Dendritic cell treated with granulocyte-macrophage colony-stimulating factor and Interleukin-4, amounts not matched to agents 40 ng/mL and 50 ng/mL, for 4 days (primary cell): ENCODE data around the gene COL4A2.
A peak's percentile ranks its signal among the peaks of the same experiment; 100 is the strongest.

Experiments
- H3K27ac Mint-ChIP-seq: one replicate; pipeline ENCODE4 v1.8.0; 2022; ENCODE audit warnings: mild to moderate bottlenecking, mixed read lengths
- H3K27me3 Mint-ChIP-seq: one replicate; pipeline ENCODE4 v1.8.0; 2022; ENCODE audit warnings: mild to moderate bottlenecking, mixed read lengths
- H3K36me3 Mint-ChIP-seq: one replicate; pipeline ENCODE4 v1.8.0; 2022; ENCODE audit warnings: low read depth, mixed read lengths
- H3K4me1 Mint-ChIP-seq: one replicate; pipeline ENCODE4 v1.8.0; 2022; ENCODE audit warnings: low read depth, mixed read lengths
- H3K4me3 Mint-ChIP-seq: one replicate; pipeline ENCODE4 v1.8.0; 2022; ENCODE audit warnings: mild to moderate bottlenecking, moderate library complexity, mixed read lengths
- H3K9me3 Mint-ChIP-seq: one replicate; pipeline ENCODE4 v1.8.0; 2022; ENCODE audit warnings: mixed read lengths
- intact Hi-C: fragments of 100-400 bp; cut with micrococcal nuclease; formaldehyde crosslinking; loops from one replicate; pipeline ENCODE4 v1.15.0; 2022

Gene COL4A2

GRCh38 chr13:110554227-110554836 is 247.2 kb downstream of the COL4A2 start:
- Mint-ChIP-seq H3K27ac (no peak overlapping the region), H3K36me3 (peaks cover 81% of the 10 kb centered on the region), H3K9me3 (peaks cover 6% of the 10 kb centered on the region), H3K4me3 (no peak overlapping the region), H3K27me3 (no peaks in the 10 kb centered on the region), H3K4me1 (peaks cover 68% of the 10 kb centered on the region)
- intact Hi-C loops = no loop called here

GRCh38 chr13:110554946-110555345 is 247.9 kb downstream of the COL4A2 start:
- peaks cover 71% of the 10 kb centered on the region for H3K4me1 Mint-ChIP-seq
- no peak overlapping the region for H3K4me3 Mint-ChIP-seq
- peaks cover 6% of the 10 kb centered on the region for H3K9me3 Mint-ChIP-seq
- peak overlapping the region; percentile 44 for H3K27ac Mint-ChIP-seq
- intact Hi-C loops = no loop called here
- peaks cover 83% of the 10 kb centered on the region for H3K36me3 Mint-ChIP-seq
- no peaks in the 10 kb centered on the region for H3K27me3 Mint-ChIP-seq

- intact Hi-C loops = no loop called here
- H3K4me3 Mint-ChIP-seq = no peak overlapping the region
- H3K27ac Mint-ChIP-seq = peak overlapping the region; percentile 44
- H3K27me3 Mint-ChIP-seq = no peaks in the 10 kb centered on the region
- peaks cover 77% of the 10 kb centered on the region for H3K4me1 Mint-ChIP-seq
- H3K36me3 Mint-ChIP-seq = peaks cover 80% of the 10 kb centered on the region
- H3K9me3 Mint-ChIP-seq = peaks cover 6% of the 10 kb centered on the region
Measured at GRCh38 chr13:110555601-110556223, 248.6 kb downstream of the COL4A2 start.

DNA sequence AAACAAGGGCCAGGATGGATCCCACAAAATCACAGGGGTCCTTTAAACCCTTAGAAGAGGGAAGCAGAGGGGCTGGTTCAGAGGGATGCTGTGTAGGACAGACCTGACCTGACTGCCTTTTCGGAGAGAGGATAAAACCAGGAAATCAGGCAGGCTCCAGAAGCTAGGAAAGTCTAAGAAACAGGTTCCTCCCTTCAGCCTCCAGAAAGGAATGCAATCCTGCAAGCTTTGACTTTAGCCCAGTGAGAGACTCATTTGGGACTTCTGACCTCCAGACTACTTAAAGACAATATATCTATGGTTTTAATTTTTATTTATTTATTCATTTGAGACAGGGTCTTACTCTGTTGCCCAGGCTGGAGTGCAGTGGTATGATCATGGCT is 249.1 kb downstream of the COL4A2 start:
- Mint-ChIP-seq H3K9me3 (peaks cover 6% of the 10 kb centered on the region), H3K4me1 (peaks cover 77% of the 10 kb centered on the region), H3K4me3 (no peak overlapping the region), H3K36me3 (peaks cover 80% of the 10 kb centered on the region), H3K27me3 (no peaks in the 10 kb centered on the region), H3K27ac (peak overlapping the region; percentile 44)
- intact Hi-C loops = no loop called here

DNA sequence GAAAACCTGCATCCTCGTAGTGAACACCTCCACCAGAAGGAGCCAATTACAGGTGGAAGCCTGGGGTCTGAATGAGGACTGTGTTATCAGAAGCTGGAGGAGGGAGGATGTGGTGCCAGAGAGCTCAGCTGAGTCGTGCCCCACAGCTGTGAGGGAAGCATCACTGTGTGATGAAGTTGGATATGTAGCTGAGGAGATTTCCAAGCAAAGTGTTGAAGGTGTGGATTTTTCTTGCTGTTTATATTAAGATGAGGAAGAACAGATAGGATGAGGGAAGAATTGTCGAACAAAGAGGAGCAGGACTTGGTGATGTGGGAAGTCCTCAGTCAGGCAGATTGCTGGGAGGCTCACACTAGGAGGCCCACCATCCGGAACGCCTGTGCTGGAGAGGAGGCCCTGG is 250.0 kb downstream of the COL4A2 start:
- Mint-ChIP-seq H3K4me1 (peaks cover 73% of the 10 kb centered on the region), H3K4me3 (no peak overlapping the region), H3K36me3 (peaks cover 77% of the 10 kb centered on the region), H3K27me3 (no peaks in the 10 kb centered on the region), H3K9me3 (peaks cover 6% of the 10 kb centered on the region), H3K27ac (peak overlapping the region; percentile 14)
- intact Hi-C loops = no loop called here

GRCh38 chr13:110557610-110558305 is 250.7 kb downstream of the COL4A2 start:
- H3K27ac Mint-ChIP-seq = peak overlapping the region; percentile 14
- intact Hi-C loops = no loop called here
- H3K27me3 Mint-ChIP-seq = no peaks in the 10 kb centered on the region
- no peak overlapping the region for H3K4me3 Mint-ChIP-seq
- peaks cover 6% of the 10 kb centered on the region for H3K9me3 Mint-ChIP-seq
- H3K4me1 Mint-ChIP-seq = peaks cover 78% of the 10 kb centered on the region
- H3K36me3 Mint-ChIP-seq = peaks cover 75% of the 10 kb centered on the region

DNA sequence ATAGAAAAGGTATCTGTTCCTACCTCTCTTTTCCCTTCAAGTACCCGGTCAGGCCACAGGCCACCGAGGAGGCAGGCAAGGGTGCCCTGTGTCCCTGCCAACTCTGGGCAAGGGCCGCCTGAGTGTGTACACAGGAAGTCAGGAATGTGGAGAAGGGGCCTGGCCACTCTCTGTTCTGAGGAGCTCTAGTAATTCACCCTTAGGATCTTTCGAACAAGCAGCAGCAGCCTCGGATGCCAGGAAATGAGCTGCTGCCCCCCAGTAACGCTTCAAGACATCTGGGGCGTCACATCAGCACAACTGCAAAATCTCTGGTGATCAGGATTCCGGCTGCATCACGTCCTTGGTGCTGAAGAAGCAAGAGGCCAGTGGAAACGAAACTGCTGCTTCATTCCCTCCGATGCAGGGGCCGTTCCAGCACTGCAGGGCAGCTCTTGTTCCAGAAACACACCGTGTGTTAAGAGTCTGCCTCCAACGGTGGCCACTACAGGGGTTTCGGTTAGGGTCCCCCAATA is 252.4 kb downstream of the COL4A2 start:
- peak overlapping the region; percentile 86 for H3K27ac Mint-ChIP-seq
- intact Hi-C loops = no loop called here
- H3K36me3 Mint-ChIP-seq = peaks cover 64% of the 10 kb centered on the region
- peaks cover 6% of the 10 kb centered on the region for H3K9me3 Mint-ChIP-seq
- peaks cover 82% of the 10 kb centered on the region for H3K4me1 Mint-ChIP-seq
- H3K4me3 Mint-ChIP-seq = peak overlapping the region; percentile 88
- H3K27me3 Mint-ChIP-seq = no peaks in the 10 kb centered on the region

GRCh38 chr13:110559986-110560385 is 252.9 kb downstream of the COL4A2 start:
- intact Hi-C loops = loop anchor here (2.0 to 5.0 kb wide), 3 partner anchors 38 to 108 kb away; partner anchors contain the start of gene NAXD
- H3K9me3 Mint-ChIP-seq = peaks cover 6% of the 10 kb centered on the region
- peaks cover 59% of the 10 kb centered on the region for H3K36me3 Mint-ChIP-seq
- H3K4me3 Mint-ChIP-seq = peak overlapping the region; percentile 88
- H3K27me3 Mint-ChIP-seq = peaks cover 3% of the 10 kb centered on the region
- peak overlapping the region; percentile 86 for H3K27ac Mint-ChIP-seq
- peaks cover 82% of the 10 kb centered on the region for H3K4me1 Mint-ChIP-seq

DNA sequence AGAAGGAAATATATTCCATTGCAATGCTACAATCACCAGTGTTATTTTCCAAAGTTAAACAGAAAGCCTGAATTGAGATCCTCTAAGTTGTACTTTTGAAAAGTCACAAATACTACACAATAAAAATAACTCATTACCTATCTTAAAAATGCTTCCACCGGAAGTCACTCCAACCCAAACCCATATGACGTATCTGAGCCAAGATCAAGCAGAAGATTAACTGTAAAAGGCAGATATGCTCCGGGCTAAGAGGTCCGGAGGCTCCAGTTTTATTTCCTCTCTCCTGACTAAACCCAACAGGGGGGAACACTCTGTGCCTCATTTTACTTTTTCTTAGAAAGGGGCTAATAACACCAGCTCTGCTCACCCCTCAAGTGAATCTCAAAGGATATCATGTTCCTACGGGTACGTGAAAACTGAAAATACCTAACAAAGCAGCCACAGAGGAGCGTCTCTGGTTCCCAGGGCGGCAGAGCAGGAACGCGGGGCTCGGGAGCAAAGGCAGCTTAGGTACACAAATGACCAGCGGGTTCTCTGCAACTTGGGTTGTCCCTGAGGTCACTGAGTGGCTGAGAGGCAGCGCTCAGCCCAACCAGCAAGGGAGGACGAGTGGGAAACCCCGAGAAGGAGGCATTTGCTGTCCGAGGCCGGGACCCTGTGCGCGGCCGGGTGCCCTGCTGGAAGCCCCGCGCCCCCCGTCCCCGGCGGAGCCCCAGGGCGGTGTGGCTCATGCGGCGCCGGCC is 253.7 kb downstream of the COL4A2 start:
- Mint-ChIP-seq H3K36me3 (peaks cover 51% of the 10 kb centered on the region), H3K27ac (peak overlapping the region; percentile 86), H3K9me3 (peaks cover 6% of the 10 kb centered on the region), H3K4me1 (peaks cover 74% of the 10 kb centered on the region), H3K4me3 (peak overlapping the region; percentile 88), H3K27me3 (peaks cover 3% of the 10 kb centered on the region)
- intact Hi-C loops = loop anchor here (2.0 to 5.0 kb wide), 3 partner anchors 38 to 108 kb away; partner anchors contain the start of gene NAXD

DNA sequence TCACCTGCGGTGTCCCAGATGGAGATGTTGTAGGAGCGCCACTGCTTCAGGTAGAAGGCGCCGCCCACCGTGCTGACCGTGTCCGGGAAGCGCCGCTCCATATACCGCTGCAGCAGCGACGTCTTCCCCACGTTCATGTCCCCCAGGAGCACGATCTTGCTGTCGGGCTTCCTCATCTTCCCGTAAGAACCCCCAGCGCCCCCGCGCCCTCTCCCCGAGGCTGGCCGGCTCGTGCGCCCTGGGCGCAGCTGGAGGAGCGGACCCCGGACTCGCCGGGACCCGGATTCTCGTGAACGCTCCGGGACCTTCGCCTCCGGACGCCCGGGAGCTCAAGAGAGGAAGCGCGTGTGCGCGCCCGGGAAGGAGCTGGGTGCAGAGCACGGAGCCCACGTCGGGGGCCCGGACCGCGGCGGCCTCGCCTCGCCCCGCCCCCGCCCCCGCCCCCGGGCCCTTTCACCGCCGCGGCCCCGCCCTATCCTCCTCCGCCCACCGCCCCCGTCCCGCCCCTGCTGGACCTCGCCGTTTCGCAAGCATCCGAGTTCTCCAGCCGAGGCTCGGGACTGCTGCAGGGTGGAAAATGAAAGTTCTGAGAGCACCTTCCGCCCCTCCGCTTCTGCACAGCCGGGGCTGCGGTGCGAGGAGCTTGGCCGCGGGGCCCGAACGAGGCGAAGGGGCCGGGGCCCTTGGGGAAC is 254.4 kb downstream of the COL4A2 start, which contains the start of gene RAB20:
TSS of gene RAB20 (minus strand) at position 379 of the 692 bp plus-strand sequence. CDS start at position 176, 203 bp downstream.
- Mint-ChIP-seq H3K36me3 (peaks cover 48% of the 10 kb centered on the region), H3K4me1 (peaks cover 67% of the 10 kb centered on the region), H3K4me3 (peak within 1 kb of the TSS; percentile 88), H3K27me3 (peaks cover 3% of the 10 kb centered on the region), H3K27ac (peak within 1 kb of the TSS; percentile 86), H3K9me3 (peaks cover 6% of the 10 kb centered on the region)
- intact Hi-C loops = loop anchor here (2.0 to 5.0 kb wide), 3 partner anchors 39 to 109 kb away; partner anchors contain the start of gene NAXD

DNA sequence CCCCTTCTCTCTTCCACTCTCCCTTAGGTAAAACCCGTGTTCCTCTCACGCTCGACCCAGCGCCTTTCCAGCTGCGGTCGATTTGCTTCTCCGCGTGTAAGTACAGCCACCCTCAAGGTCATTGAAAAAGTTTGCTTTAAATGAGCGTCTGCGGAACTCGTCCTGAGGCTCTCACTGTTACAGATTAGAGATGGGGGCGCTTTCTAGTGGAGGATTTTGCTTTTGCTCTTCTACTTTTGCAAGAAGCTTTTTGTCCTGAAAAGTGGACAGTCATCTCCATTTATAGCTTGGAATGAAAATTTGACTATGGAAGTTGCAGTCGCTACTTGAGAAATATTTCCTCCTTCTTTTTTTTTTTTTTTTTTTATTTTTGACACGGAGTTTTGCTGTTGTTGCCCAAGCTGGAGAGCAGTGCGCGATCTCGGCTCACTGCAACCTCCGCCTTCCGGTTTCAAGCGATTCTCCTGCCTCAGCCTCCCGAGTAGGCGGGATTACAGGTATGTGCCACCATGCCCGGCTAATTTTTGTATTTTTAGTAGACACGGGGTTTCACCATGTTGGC is 255.0 kb downstream of the COL4A2 start:
- Mint-ChIP-seq H3K9me3 (peaks cover under 1% of the 10 kb centered on the region), H3K27ac (peak overlapping the region; percentile 86), H3K4me1 (peaks cover 60% of the 10 kb centered on the region), H3K27me3 (peaks cover 3% of the 10 kb centered on the region), H3K4me3 (peak overlapping the region; percentile 88), H3K36me3 (peaks cover 41% of the 10 kb centered on the region)
- intact Hi-C loops = loop anchor here (5.0 kb wide), 2 partner anchors 40 to 110 kb away; no protein-coding TSS in a partner anchor
